ENCODE data around the gene NUMBL.

Gene NUMBL

DNA sequence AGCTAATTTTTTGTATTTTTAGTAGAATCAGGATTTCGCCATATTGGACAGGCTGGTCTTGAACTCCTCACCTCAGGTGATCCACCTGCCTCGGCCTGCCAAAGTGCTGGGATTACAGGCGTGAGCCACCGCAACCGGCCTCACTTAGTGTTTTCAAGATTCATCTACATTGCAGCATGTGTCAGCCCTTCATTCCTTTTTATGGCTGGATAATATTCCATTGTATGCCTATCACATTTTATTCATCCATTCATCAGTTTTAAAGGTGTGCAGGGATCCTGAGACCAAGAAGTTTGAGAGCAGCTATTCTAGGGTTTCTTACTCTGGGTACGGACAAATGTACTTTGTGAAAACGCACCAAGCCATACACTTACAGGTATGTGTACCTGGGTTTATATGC is 17.2 kb upstream of the NUMBL start:
- Histone ChIP-seq H3K4me1 (ENCODE audit: insufficient read depth, low read length) (no peaks in the 10 kb centered on the region), H3K4me3 (ENCODE audit: low read length) (no peak overlapping the region), H2AFZ (ENCODE audit: low read depth, low read length) (no peak overlapping the region), H3K9me3 (ENCODE audit: low read length) (no peaks in the 10 kb centered on the region), H3K36me3 (ENCODE audit: insufficient read depth, low read length) (peaks cover 59% of the 10 kb centered on the region), H3K27me3 (ENCODE audit: insufficient read depth, low read length) (no peaks in the 10 kb centered on the region)

DNA sequence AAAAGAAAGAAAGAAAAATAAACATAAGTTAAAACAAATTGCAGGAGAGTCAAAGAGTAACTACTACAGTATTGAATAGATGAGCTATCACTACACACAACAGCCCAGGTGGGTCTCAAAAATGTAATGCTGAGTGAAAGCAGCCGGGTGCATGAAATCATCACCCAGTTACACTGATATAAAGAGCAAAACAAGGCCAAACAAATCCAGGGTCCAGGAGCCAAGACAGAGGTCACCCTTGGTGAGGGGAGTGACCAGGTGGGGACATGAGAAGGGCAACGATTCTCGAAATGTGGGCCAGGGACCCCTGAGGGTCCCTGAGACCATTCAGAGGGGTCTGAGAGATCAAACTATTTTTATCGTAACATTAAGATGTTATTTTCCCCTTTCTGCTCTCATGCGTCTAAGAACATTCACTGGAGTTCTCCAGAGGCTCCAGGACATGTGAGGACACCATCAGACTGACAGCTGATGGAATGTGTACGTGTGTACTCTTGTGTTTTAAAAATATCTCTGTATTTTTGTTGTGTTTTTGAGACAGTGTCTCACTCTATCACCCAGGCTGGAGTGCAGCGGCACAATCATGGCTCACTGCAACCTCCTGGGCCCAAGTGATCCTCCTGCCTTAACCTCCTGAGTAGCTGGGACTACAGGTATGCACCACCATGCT is 15.6 kb upstream of the NUMBL start:
- H2AFZ ChIP-seq (ENCODE audit: low read depth, low read length): no peak overlapping the region
- H3K4me1 ChIP-seq (ENCODE audit: insufficient read depth, low read length): no peaks in the 10 kb centered on the region
- H3K9me3 ChIP-seq (ENCODE audit: low read length): no peaks in the 10 kb centered on the region
- peaks cover 70% of the 10 kb centered on the region for H3K36me3 ChIP-seq (ENCODE audit: insufficient read depth, low read length)
- no peak overlapping the region for H3K4me3 ChIP-seq (ENCODE audit: low read length)
- no peaks in the 10 kb centered on the region for H3K27me3 ChIP-seq (ENCODE audit: insufficient read depth, low read length)

DNA sequence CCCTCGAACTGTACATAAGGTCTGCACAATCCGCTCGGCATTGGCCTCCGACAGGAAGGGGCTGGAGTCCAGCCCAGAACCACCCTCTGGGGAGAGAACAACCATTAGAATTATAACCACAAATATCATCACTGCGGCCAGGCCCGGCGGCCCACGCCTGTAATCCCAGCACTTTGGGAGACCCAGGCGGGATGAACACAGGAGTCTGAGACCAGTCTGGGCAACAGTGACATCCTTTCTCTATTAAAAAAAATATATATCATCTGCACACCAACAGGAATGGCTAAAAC is 14.9 kb upstream of the NUMBL start:
- H3K27me3 ChIP-seq (ENCODE audit: insufficient read depth, low read length): no peaks in the 10 kb centered on the region
- no peak overlapping the region for H3K4me3 ChIP-seq (ENCODE audit: low read length)
- H3K9me3 ChIP-seq (ENCODE audit: low read length): no peaks in the 10 kb centered on the region
- H3K4me1 ChIP-seq (ENCODE audit: insufficient read depth, low read length): no peaks in the 10 kb centered on the region
- H3K36me3 ChIP-seq (ENCODE audit: insufficient read depth, low read length): peaks cover 72% of the 10 kb centered on the region
- H2AFZ ChIP-seq (ENCODE audit: low read depth, low read length): no peak overlapping the region

DNA sequence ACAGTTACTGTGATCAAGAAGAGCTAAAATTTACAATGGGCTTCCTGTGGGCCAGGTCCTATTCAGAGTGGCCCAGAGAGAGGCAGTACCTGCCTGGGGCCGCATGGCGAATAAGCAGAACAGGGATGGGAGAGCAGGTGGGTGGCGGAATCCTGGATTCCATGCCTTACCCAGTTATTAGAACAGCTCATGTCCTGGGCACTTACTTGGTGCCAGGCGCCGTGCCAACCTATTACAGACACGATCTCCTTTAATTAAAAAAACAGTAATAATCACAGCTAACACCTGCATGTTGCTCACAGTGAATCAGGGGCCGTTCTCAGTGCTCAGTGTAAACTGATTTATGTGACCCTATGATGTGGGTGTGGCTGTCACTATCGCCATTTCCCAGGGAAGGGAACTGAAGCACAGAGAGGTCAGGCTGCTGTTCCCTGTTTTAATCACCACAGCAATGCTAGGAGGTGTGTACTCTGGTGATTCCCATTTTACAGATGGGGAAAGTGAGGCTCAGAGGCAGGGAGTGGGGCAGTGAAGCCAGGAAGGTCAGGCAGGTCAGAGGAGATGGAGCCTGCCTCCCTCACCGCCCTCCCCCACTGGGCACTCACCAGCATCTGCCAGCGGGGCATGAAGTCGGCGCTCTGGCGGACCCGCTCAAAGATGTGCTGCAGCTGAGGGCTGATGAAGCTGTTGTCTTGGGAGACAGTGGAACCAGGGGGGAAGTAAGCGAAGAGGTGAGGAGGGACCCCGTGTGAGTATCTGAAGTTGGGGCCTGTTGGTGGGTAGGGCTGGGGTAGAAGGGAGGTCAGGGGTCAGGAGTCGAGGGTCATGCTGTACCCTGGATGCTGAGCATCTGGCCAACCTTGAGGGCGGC is 14.3 kb upstream of the NUMBL start:
- H3K4me3 ChIP-seq (ENCODE audit: low read length): no peak overlapping the region
- H3K4me1 ChIP-seq (ENCODE audit: insufficient read depth, low read length): no peaks in the 10 kb centered on the region
- H3K27me3 ChIP-seq (ENCODE audit: insufficient read depth, low read length): no peaks in the 10 kb centered on the region
- no peak overlapping the region for H2AFZ ChIP-seq (ENCODE audit: low read depth, low read length)
- H3K36me3 ChIP-seq (ENCODE audit: insufficient read depth, low read length): peaks cover 73% of the 10 kb centered on the region
- H3K9me3 ChIP-seq (ENCODE audit: low read length): no peaks in the 10 kb centered on the region

DNA sequence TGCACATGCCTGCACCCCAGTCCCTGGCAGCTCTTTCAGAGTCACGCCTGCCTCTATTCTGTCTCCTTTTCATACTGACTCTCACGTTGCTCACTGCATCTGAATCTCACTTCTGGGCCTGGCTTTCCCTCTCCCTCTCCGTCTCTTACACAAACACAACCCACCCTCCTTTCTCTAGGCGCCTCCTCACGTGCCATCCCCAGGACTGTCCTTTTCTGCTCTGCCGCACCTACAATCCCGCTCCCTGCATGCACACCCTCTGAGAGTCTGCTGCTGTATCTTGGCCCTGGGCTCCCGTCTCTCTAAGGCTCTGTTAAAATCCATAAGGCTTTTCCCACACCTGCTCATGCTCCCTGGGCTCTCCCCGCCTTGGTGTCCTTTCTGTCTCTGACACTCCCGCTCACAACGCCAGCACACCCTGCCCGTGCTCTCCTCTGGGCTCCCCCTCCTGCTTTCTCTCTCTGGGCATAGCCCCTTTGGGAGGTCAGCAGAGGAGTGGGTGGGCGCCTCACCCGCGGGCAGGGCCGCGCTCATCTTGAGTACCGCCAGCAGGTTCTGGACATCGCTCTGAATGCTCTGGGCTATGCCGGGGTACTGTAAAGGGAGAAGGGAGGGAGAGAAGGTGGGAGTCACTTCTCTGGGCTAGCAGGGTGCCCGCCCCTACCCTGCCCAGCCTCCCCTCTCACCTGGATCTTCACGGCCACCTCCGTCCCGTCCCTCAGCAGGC is 12.7 kb upstream of the NUMBL start:
- Histone ChIP-seq H3K36me3 (ENCODE audit: insufficient read depth, low read length) (peaks cover 63% of the 10 kb centered on the region), H3K27me3 (ENCODE audit: insufficient read depth, low read length) (no peaks in the 10 kb centered on the region), H3K9me3 (ENCODE audit: low read length) (no peaks in the 10 kb centered on the region), H3K4me1 (ENCODE audit: insufficient read depth, low read length) (no peaks in the 10 kb centered on the region), H3K4me3 (ENCODE audit: low read length) (no peak overlapping the region), H2AFZ (ENCODE audit: low read depth, low read length) (no peak overlapping the region)

DNA sequence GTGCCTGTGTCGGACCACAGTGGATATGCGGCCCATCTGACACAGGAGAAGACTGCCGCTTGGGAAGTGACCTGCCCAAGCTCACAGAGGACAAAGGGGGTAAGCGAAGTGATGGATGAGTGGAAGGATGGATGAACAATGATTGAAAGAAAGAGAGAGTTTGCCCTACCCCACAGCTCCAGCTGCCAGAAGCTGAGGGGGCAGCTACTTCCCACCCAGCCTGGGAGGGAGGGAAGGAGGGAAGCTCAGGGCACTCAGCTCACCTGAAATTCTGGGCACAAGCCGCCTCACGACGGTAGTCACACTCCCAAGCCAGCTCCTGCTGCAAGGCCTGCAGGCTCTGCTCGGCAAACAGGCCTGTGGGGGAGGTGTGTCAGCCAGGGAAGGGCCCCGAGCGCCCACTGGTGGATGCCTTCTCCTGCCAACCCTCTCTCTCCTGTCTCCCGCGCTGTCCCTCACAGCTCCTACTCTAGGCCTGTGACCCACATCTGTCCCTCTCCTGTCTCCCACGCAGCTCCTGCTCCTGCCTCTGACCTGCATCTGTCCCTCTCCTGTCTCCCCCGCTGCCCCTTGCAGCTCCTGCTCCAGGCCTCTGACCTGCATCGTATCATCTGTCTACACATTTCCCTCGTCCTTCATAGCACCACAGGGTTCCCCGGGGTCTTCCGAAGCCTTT is 12.0 kb upstream of the NUMBL start:
- peaks cover 63% of the 10 kb centered on the region for H3K36me3 ChIP-seq (ENCODE audit: insufficient read depth, low read length)
- H3K4me1 ChIP-seq (ENCODE audit: insufficient read depth, low read length): no peaks in the 10 kb centered on the region
- no peak overlapping the region for H2AFZ ChIP-seq (ENCODE audit: low read depth, low read length)
- no peaks in the 10 kb centered on the region for H3K27me3 ChIP-seq (ENCODE audit: insufficient read depth, low read length)
- no peaks in the 10 kb centered on the region for H3K9me3 ChIP-seq (ENCODE audit: low read length)
- H3K4me3 ChIP-seq (ENCODE audit: low read length): no peak overlapping the region

DNA sequence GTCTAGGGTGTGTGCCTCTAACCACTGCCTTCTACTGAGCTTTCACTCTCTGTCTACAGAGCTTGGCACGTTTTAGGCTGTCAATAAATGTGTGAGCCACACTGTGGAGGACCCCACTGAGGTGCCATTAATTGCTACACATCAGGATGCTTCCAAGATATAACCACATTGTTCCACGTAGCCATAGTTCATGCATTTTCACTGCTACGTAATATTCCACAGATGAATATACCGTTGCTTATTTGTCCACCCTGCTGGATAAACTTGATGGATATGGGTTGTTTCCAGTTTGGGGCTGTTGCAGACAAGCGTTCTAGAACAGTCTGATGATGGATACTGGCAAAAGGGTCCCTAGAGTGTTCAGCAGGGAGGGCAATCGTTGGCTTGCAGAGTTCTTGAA is 11.3 kb upstream of the NUMBL start:
- Histone ChIP-seq H3K4me1 (ENCODE audit: insufficient read depth, low read length) (no peaks in the 10 kb centered on the region), H3K27me3 (ENCODE audit: insufficient read depth, low read length) (no peaks in the 10 kb centered on the region), H3K4me3 (ENCODE audit: low read length) (no peak overlapping the region), H3K9me3 (ENCODE audit: low read length) (no peaks in the 10 kb centered on the region), H2AFZ (ENCODE audit: low read depth, low read length) (no peak overlapping the region), H3K36me3 (ENCODE audit: insufficient read depth, low read length) (peaks cover 64% of the 10 kb centered on the region)

DNA sequence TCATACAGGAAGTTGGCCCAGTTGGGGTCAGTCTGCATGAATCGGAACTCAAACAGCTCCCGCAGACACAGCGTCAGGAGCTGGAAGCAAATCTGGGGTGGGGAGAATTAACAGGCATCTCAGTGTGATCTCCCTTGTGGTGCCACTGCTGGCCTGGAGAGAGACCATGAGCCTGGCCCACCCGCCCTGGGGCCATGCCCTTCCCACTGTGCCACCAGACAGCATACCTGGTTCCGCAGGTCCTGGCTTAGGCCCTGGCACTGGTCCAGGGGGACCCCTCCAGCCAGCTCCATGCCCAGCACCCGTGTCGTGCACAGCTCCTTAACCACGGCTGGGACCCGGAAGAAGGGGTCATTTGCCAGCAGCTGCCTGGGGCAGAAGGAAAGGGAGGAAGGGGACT is 9.6 kb upstream of the NUMBL start:
- H3K36me3 ChIP-seq (ENCODE audit: insufficient read depth, low read length): peaks cover 56% of the 10 kb centered on the region
- no peaks in the 10 kb centered on the region for H3K4me1 ChIP-seq (ENCODE audit: insufficient read depth, low read length)
- H3K9me3 ChIP-seq (ENCODE audit: low read length): no peaks in the 10 kb centered on the region
- H3K27me3 ChIP-seq (ENCODE audit: insufficient read depth, low read length): no peaks in the 10 kb centered on the region
- no peak overlapping the region for H2AFZ ChIP-seq (ENCODE audit: low read depth, low read length)
- H3K4me3 ChIP-seq (ENCODE audit: low read length): no peak overlapping the region

DNA sequence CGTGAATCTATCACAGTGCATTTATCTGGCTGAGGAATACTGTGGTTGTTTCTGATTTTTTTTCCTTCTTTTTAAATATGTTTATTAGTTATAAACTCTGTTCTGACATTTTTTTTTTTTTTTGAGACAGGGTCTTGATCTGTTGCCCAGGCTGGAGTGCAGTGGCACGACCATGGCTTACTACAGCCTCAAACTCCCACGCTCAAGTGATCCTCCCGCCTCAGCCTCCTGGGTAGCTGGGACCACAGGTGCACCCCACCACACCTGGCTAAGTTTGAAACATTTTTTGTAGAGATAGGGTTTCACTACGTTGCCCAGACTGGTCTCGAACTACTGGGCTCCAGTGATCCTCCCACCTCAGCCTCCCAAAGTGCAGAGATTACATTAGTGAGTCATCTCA is 6.6 kb upstream of the NUMBL start:
- Histone ChIP-seq H3K36me3 (ENCODE audit: insufficient read depth, low read length) (peaks cover 44% of the 10 kb centered on the region), H3K27me3 (ENCODE audit: insufficient read depth, low read length) (no peaks in the 10 kb centered on the region), H3K9me3 (ENCODE audit: low read length) (no peaks in the 10 kb centered on the region), H3K4me3 (ENCODE audit: low read length) (no peak overlapping the region), H3K4me1 (ENCODE audit: insufficient read depth, low read length) (no peaks in the 10 kb centered on the region), H2AFZ (ENCODE audit: low read depth, low read length) (no peak overlapping the region)

DNA sequence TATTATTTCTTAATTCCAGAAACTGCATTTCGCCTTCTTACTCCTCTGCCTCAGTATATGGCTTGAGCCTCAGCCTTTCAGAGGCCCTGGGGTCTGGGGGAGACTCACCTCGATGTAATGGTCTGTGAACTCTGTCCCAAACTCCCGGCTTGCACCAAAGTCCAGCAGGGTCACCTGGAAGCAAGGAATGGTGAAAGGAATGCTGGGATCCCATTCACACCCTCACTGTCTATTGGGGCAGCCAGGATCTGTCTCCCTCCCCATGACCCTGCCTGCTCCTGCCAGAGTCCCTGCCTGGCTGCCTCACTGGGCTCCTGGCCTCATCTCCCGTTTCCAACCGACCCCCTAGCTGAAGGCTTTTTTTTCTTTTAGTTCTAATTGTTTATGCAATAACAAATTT is 5.4 kb upstream of the NUMBL start:
- Histone ChIP-seq H3K4me1 (ENCODE audit: insufficient read depth, low read length) (peaks cover 3% of the 10 kb centered on the region), H3K9me3 (ENCODE audit: low read length) (no peaks in the 10 kb centered on the region), H3K27me3 (ENCODE audit: insufficient read depth, low read length) (no peaks in the 10 kb centered on the region), H3K4me3 (ENCODE audit: low read length) (no peak overlapping the region), H3K36me3 (ENCODE audit: insufficient read depth, low read length) (peaks cover 37% of the 10 kb centered on the region), H2AFZ (ENCODE audit: low read depth, low read length) (no peak overlapping the region)

DNA sequence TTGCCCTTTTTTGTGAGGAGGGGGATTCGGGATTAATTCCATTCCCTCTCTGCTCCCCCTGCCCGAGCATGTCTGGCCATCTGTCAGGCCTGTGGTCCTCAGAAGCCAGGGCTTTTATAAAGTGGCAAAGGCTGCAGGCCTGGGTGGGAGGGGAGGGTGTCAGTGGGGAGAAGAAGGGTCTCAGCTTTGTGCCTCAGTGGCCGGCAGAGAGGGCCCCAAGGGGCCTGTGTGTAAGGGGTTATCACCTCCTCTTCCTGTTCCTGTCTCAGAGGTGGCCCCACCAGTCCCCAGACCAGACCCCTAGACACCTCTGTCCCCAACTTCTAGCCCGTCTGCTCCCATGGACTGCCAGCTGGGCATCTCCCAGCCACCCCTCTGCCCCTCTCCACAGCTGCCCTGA is 3.4 kb upstream of the NUMBL start:
- Histone ChIP-seq H3K36me3 (ENCODE audit: insufficient read depth, low read length) (peaks cover 22% of the 10 kb centered on the region), H3K9me3 (ENCODE audit: low read length) (no peaks in the 10 kb centered on the region), H3K4me1 (ENCODE audit: insufficient read depth, low read length) (peaks cover 17% of the 10 kb centered on the region), H3K27me3 (ENCODE audit: insufficient read depth, low read length) (no peaks in the 10 kb centered on the region), H2AFZ (ENCODE audit: low read depth, low read length) (no peak overlapping the region), H3K4me3 (ENCODE audit: low read length) (no peak overlapping the region)

DNA sequence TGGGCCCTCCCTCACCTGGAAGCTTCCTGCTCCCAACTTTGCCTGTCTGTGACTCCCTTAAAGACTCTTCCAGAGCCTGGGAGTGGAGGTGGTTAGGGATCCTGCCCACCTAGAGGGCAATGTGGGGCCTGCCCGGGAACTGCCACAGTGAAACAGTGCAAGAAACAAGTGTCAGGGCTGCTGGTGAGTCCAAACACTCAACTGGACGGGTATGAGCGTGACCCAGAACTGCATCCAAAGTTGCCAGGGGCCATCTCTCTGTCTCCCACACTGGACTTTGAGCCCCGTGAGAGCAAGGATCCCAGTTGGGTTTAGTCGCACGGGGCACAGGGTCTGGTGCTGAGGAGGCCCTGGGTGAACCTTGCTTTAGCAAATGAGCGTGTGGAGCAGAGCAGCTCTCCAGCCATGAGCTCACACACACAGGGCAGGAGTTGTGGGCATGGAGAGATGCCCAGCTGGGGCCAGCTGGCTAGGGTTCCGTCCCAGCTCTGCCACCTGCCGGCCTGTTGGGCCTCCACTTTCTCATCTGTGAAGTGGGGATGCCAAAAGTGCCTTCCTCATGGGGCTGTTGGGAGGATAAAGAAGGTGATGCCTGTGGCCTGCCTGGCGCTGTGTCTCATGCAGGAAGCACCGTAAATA is 2.8 kb upstream of the NUMBL start:
- H3K4me1 ChIP-seq (ENCODE audit: insufficient read depth, low read length): peaks cover 20% of the 10 kb centered on the region
- peaks cover 22% of the 10 kb centered on the region for H3K36me3 ChIP-seq (ENCODE audit: insufficient read depth, low read length)
- no peak overlapping the region for H3K4me3 ChIP-seq (ENCODE audit: low read length)
- no peak overlapping the region for H2AFZ ChIP-seq (ENCODE audit: low read depth, low read length)
- H3K9me3 ChIP-seq (ENCODE audit: low read length): no peaks in the 10 kb centered on the region
- H3K27me3 ChIP-seq (ENCODE audit: insufficient read depth, low read length): no peaks in the 10 kb centered on the region

DNA sequence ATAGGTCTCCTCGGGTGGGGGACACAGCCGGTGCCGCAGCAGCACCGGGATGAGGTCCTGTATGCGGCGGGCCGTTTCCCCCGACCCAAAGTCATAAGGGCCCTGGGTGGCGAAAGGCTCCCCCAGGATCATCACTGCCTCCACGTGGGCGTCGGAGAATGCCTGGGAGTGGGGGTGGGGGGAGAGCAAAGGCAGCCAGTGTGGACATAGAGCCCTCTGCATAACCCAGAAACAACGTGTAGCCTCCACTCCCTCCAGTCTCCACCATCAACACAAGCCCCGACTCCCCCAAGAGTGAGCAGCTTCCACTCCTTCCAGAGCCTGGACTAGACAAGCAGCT is 1.7 kb upstream of the NUMBL start:
- H3K27me3 ChIP-seq (ENCODE audit: insufficient read depth, low read length): no peaks in the 10 kb centered on the region
- H2AFZ ChIP-seq (ENCODE audit: low read depth, low read length): no peak overlapping the region
- H3K36me3 ChIP-seq (ENCODE audit: insufficient read depth, low read length): peaks cover 21% of the 10 kb centered on the region
- no peaks in the 10 kb centered on the region for H3K9me3 ChIP-seq (ENCODE audit: low read length)
- peaks cover 20% of the 10 kb centered on the region for H3K4me1 ChIP-seq (ENCODE audit: insufficient read depth, low read length)
- H3K4me3 ChIP-seq (ENCODE audit: low read length): no peak overlapping the region
